ENCODE results near the gene MYOM1. TPM values are rescaled to one million over a fixed set of nuclear protein-coding genes. Genes with fewer than 3 reads are reported as not detected.

MYOM1 gene
- total RNA-seq, 2 experiments from 2014 or later: 0.74 to 1.5 TPM

DNA sequence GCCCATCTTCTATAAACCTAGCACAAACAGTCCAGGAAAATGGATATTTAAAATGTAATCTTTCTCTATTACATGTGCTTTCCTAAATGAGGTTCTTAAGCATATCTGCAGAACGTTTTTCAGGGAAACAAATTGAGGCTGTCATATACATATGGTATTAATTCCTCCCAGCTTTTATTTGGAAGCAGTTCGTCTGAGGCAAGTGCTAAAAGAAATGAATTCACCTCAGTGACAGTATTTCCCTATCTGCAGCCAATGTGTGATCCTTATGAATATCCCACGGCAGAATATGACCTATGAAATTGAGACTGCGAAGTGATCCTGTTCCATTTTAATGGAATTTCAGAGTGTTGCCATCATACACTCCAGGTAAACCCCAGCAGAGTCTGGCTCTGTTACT is 7.1 kb downstream of the MYOM1 start:
- no peak for DNase-seq
- Mint-ChIP-seq H3K4me1 (ENCODE audit: low read depth) (peaks cover 13% of the 10 kb centered on the region), H3K36me3 (ENCODE audit: low read depth) (no peaks in the 10 kb centered on the region), H3K27me3 (no peaks in the 10 kb centered on the region), H3K4me3 (no peak overlapping the region), H3K27ac (peak overlapping the region; percentile 62), H3K9me3 (no peaks in the 10 kb centered on the region)
- ChIA-PET CTCF (no interaction called here), POLR2A (interaction anchor here (0.7 to 1.7 kb wide), 2 partner anchors 33 to 37 kb away, joined by 4 to 5 read pairs; no protein-coding TSS in a partner anchor)
- H3K27ac ChIP-seq (ENCODE audit: low read depth in 1 of 2, low read length in 2 of 2): no peak overlapping the region
- no peaks in the 10 kb centered on the region for H3K27me3 ChIP-seq (ENCODE audit: control insufficient read depth in 1 of 2, insufficient read depth in 2 of 2, low read length in 2 of 2)
- TF ChIP-seq, protein P1, sequence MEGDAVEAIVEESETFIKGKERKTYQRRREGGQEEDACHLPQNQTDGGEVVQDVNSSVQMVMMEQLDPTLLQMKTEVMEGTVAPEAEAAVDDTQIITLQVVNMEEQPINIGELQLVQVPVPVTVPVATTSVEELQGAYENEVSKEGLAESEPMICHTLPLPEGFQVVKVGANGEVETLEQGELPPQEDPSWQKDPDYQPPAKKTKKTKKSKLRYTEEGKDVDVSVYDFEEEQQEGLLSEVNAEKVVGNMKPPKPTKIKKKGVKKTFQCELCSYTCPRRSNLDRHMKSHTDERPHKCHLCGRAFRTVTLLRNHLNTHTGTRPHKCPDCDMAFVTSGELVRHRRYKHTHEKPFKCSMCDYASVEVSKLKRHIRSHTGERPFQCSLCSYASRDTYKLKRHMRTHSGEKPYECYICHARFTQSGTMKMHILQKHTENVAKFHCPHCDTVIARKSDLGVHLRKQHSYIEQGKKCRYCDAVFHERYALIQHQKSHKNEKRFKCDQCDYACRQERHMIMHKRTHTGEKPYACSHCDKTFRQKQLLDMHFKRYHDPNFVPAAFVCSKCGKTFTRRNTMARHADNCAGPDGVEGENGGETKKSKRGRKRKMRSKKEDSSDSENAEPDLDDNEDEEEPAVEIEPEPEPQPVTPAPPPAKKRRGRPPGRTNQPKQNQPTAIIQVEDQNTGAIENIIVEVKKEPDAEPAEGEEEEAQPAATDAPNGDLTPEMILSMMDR (IDR thresholded peaks at IDR 0.05): no peak
- H3K9me3 ChIP-seq (ENCODE audit: control insufficient read depth in 1 of 2, insufficient read depth in 1 of 2, low read length in 2 of 2): no peaks in the 10 kb centered on the region
- ATAC-seq (ENCODE audit: poor library complexity): no peak
- intact Hi-C loops (cut with DNase I, micrococcal nuclease): no loop called here
- H3K4me3 ChIP-seq (ENCODE audit: low read length): no peak overlapping the region
- no peaks in the 10 kb centered on the region for H3K36me3 ChIP-seq (ENCODE audit: insufficient read depth, low read length)
- peaks cover 3% of the 10 kb centered on the region for H3K4me1 ChIP-seq (ENCODE audit: insufficient read depth, low read length)

DNA sequence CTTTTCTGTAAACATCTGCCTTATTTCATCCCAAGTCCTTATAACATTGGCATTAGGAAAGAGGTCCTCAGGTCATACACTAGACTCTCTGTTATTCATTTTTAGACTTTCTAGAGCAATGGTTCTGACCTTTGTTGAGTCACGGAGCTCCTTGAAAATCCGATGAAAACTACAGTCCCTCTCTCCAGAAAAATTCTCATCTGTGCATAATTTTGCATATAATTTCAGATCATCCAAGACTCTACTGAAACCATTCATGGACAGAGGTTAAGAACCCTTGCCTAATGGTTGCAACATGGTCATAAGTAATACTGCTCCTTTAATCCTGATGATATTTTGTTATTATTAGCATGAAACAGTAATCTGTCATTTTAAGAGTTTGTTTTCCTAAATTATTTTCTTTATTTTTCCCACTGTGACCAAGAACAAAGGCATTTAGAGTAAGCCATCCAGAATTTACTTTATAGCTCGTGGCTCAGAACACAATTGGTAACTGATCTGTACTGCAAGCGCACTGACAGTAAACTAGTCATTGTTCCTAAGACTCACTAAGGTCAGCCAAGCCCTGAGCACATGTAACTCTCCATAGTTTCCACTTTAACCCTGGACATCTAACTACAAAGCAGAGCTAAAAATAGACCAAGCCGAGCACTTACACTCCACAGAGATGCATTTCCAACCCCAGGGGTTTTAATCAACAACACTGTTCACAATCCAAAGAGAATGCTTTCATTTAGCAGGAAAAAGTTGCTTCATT is 8.4 kb downstream of the MYOM1 start:
- Histone ChIP-seq H3K9me3 (ENCODE audit: control insufficient read depth in 1 of 2, insufficient read depth in 1 of 2, low read length in 2 of 2) (no peaks in the 10 kb centered on the region), H3K27ac (ENCODE audit: low read depth in 1 of 2, low read length in 2 of 2) (no peak overlapping the region), H3K36me3 (ENCODE audit: insufficient read depth, low read length) (no peaks in the 10 kb centered on the region), H3K4me3 (ENCODE audit: low read length) (no peak overlapping the region), H3K27me3 (ENCODE audit: control insufficient read depth in 1 of 2, insufficient read depth in 2 of 2, low read length in 2 of 2) (no peaks in the 10 kb centered on the region), H3K4me1 (ENCODE audit: insufficient read depth, low read length) (peaks cover 3% of the 10 kb centered on the region)
- TF ChIP-seq, protein P1 (IDR thresholded peaks at IDR 0.05): no peak
- Mint-ChIP-seq H3K27me3 (no peaks in the 10 kb centered on the region), H3K36me3 (ENCODE audit: low read depth) (peaks cover 6% of the 10 kb centered on the region), H3K4me1 (ENCODE audit: low read depth) (peaks cover 13% of the 10 kb centered on the region), H3K27ac (no peak overlapping the region), H3K4me3 (no peak overlapping the region), H3K9me3 (no peaks in the 10 kb centered on the region)
- DNase-seq (no peak), ATAC-seq (ENCODE audit: poor library complexity) (no peak)
- intact Hi-C loops (cut with DNase I, micrococcal nuclease): no loop called here
- ChIA-PET CTCF (no interaction called here), POLR2A (no interaction called here)

DNA sequence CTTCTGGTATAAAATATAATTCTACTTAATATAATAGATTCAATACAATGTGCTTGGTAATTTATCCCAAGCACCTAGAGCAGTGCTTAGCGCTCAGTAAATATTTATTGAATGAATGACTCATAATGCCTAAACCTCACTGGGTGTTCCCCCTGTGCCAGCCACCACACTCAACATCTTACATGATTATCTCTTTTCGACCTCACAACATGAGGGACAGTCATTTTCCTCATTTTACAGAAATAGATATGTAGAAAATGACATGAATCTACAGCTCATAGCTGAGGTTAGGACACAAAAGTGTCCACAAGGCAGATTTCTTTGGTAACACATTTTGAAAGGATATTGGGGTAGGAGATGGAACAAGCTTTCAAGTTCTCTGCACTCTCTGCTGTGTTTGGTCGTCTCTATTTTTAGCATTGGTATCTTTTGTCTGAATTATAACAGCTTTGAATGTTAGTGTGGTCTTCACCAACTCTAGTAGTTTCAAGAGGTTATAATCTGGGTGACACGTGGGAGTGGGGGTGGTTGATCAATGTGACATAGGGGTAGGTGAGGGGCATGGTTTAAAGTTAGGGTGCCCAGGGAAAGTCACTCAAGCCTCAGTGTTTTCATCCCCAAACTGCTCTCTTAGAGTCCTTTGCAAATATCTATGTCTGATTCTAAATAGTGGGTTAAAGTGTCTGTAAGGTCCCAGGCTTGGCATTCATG is 9.8 kb downstream of the MYOM1 start:
- CTCF ChIA-PET: interaction anchor here (0.5 kb wide), 1 partner anchor 30 kb away, joined by 4 read pairs; no protein-coding TSS in a partner anchor
- Histone ChIP-seq H3K27ac (ENCODE audit: low read depth in 1 of 2, low read length in 2 of 2) (no peak overlapping the region), H3K4me3 (ENCODE audit: low read length) (no peak overlapping the region), H3K4me1 (ENCODE audit: insufficient read depth, low read length) (peaks cover 3% of the 10 kb centered on the region), H3K9me3 (ENCODE audit: control insufficient read depth in 1 of 2, insufficient read depth in 1 of 2, low read length in 2 of 2) (peaks cover 0 to 4% of the 10 kb centered on the region in 2 experiments), H3K27me3 (ENCODE audit: control insufficient read depth in 1 of 2, insufficient read depth in 2 of 2, low read length in 2 of 2) (no peaks in the 10 kb centered on the region), H3K36me3 (ENCODE audit: insufficient read depth, low read length) (no peaks in the 10 kb centered on the region)
- Mint-ChIP-seq H3K4me1 (ENCODE audit: low read depth) (peaks cover 13% of the 10 kb centered on the region), H3K9me3 (peaks cover 5% of the 10 kb centered on the region), H3K4me3 (no peak overlapping the region), H3K27ac (no peak overlapping the region), H3K36me3 (ENCODE audit: low read depth) (peaks cover 16% of the 10 kb centered on the region), H3K27me3 (no peaks in the 10 kb centered on the region)
- no peak for ATAC-seq (ENCODE audit: poor library complexity)
- intact Hi-C loops (cut with DNase I, micrococcal nuclease): no loop called here
- TF ChIP-seq, protein P1 (IDR thresholded peaks at IDR 0.05): no peak
- DNase-seq: no peak
- POLR2A ChIA-PET: no interaction called here

All from CD4-positive, alpha-beta T cell (primary cell).